Smooth muscle cell (in vitro differentiated cells): ENCODE results near the gene LSM14B. TPM values are rescaled to one million over a fixed set of nuclear protein-coding genes. Genes with fewer than 3 reads are reported as not detected.

ENCODE experiments used
- DNase-seq: peaks from one replicate; lab custom pipeline; 2025; ENCODE audit not compliant: unreplicated experiment; lab: John Stamatoyannopoulos, UW
- H2AFZ ChIP-seq: fragments of 200-600 bp; sonication (generic); 2 replicates; pipeline ENCODE4 v1.6.0; 2016; ENCODE audit warnings: antibody characterized with exemption, low read depth, mild to moderate bottlenecking
- H3F3A ChIP-seq: fragments of 200-600 bp; sonication (generic); 2 replicates; pipeline ENCODE4 v1.6.0; 2017; ENCODE audit warnings: antibody characterized with exemption, low read depth
- H3K27ac ChIP-seq: fragments of 200-600 bp; sonication (generic); 2 replicates; pipeline ENCODE4 v1.5.1; 2016; ENCODE audit warnings: low read depth, mild to moderate bottlenecking
- H3K27me3 ChIP-seq: fragments of 200-600 bp; sonication (generic); 2 replicates; pipeline ENCODE4 v1.6.1; 2016; ENCODE audit warnings: low read depth, mild to moderate bottlenecking
- H3K36me3 ChIP-seq: fragments of 200-600 bp; sonication (generic); 2 replicates; pipeline ENCODE4 v1.5.1; 2016; ENCODE audit warnings: low read depth
- H3K4me1 ChIP-seq: fragments of 200-600 bp; sonication (generic); 2 replicates; pipeline ENCODE4 v1.5.1; 2016; ENCODE audit warnings: low read depth
- H3K4me2 ChIP-seq: fragments of 200-600 bp; sonication (generic); 2 replicates; pipeline ENCODE4 v1.6.0; 2016; ENCODE audit warnings: mild to moderate bottlenecking
- H3K4me3 ChIP-seq: fragments of 200-600 bp; sonication (generic); 2 replicates; pipeline ENCODE4 v1.5.1; 2016; ENCODE audit warnings: mild to moderate bottlenecking
- H3K79me2 ChIP-seq: fragments of 200-600 bp; sonication (generic); 2 replicates; pipeline ENCODE4 v1.6.0; 2016; ENCODE audit warnings: low read depth, mild to moderate bottlenecking
- H3K9ac ChIP-seq: fragments of 200-600 bp; sonication (generic); 2 replicates; pipeline ENCODE4 v1.6.0; 2016; ENCODE audit warnings: low read depth
- H3K9me3 ChIP-seq: fragments of 200-600 bp; sonication (generic); replicated peaks from 2 replicates; pipeline ENCODE4 v1.5.1; 2016; ENCODE audit warnings: low read depth
- H4K20me1 ChIP-seq: fragments of 200-600 bp; sonication (generic); 2 replicates; pipeline ENCODE4 v1.6.0; 2016; ENCODE audit warnings: low read depth
- WGBS: methylation state at CpG from one replicate; pipeline ENCODE4 v1.1.7; 2016; ENCODE audit warnings: low lambda C conversion rate; 5-methylcytosine and 5-hydroxymethylcytosine counted together
- polyA plus RNA-seq: library from polyadenylated mRNA; unstranded; fragments of >200 nt; fragmentation: Nextera tagmentation; extraction: Ambion mirVana; gene quantifications from 2 replicates; pipeline ENCODE4 v1.2.1, GENCODE V29; 2016
- total RNA-seq: library from RNA; depleted of rRNA; stranded (reverse); fragments of >200 nt; gene quantifications from 2 replicates; pipeline ENCODE4 v1.2.3, GENCODE V29; 2014
- TF ChIP-seq, protein P1 (sequence below): fragments of 200-600 bp; sonication (generic); IDR thresholded peaks from 2 replicates; pipeline ENCODE4 v1.5.1; 2017; ENCODE audit warnings: borderline replicate concordance, mild to moderate bottlenecking, antibody characterized with exemption; ENCODE audit not compliant: insufficient read depth, poor library complexity, severe bottlenecking

LSM14B gene
- total and polyA plus RNA-seq, 2 experiments from 2014 or later, result 5.6 to 21.5 TPM

DNA sequence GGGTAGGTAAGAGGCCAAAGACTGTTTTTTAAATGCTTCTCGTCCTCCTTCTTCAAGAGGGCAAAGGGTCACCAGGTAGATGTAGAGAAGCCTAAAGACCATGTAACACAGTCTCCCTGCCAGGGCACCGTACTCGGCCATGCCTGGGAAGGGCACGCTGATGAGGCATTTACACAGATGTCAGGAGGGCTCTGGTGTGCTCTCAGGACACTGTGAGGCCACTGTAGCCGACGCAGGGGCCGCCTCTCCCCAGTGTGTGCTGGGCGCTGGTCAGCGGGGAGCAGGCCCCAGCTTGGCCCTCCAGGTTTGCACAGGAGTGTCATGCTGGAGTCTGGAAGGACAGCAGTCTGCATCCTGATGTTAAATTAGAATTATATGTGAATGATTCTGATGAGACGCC, 53.4 kb downstream of the LSM14B start:
- H3K79me2 ChIP-seq, result no peaks in the 10 kb centered on the region
- no peaks in the 10 kb centered on the region for H3K4me1 ChIP-seq
- H3K27ac ChIP-seq, result no peak overlapping the region
- no peak for DNase-seq
- H2AFZ ChIP-seq, result no peak overlapping the region
- H3K4me2 ChIP-seq, result no peak overlapping the region
- H3K9me3 ChIP-seq, result no peaks in the 10 kb centered on the region
- no peaks in the 10 kb centered on the region for H4K20me1 ChIP-seq
- H3K4me3 ChIP-seq, result no peak overlapping the region
- H3K9ac ChIP-seq, result no peak overlapping the region
- WGBS, result 96% methylated on average over 10 of the region's 10 CpGs
- H3K27me3 ChIP-seq, result no peaks in the 10 kb centered on the region
- no peaks in the 10 kb centered on the region for H3F3A ChIP-seq
- TF ChIP-seq, protein P1, sequence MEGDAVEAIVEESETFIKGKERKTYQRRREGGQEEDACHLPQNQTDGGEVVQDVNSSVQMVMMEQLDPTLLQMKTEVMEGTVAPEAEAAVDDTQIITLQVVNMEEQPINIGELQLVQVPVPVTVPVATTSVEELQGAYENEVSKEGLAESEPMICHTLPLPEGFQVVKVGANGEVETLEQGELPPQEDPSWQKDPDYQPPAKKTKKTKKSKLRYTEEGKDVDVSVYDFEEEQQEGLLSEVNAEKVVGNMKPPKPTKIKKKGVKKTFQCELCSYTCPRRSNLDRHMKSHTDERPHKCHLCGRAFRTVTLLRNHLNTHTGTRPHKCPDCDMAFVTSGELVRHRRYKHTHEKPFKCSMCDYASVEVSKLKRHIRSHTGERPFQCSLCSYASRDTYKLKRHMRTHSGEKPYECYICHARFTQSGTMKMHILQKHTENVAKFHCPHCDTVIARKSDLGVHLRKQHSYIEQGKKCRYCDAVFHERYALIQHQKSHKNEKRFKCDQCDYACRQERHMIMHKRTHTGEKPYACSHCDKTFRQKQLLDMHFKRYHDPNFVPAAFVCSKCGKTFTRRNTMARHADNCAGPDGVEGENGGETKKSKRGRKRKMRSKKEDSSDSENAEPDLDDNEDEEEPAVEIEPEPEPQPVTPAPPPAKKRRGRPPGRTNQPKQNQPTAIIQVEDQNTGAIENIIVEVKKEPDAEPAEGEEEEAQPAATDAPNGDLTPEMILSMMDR, result no peak
- H3K36me3 ChIP-seq, result no peaks in the 10 kb centered on the region

DNA sequence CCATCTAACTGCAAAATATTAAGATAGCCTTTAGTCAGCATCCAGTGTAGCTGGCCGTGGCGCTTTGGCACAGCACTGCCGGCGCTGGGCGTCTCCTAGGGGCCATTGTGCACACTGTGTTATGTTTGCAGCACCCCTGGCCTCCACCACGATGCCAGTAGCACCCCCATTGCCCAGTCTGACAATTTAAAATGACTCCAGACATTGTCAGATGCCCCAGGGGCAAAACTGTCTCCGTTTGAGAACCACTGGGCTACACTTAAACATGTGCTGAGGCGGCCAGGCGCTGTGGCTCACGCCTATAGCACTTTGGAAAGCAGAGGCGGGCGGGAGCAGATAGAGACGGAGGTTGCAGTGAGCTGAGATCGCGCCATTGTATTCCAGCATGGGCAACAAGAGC, 54.6 kb downstream of the LSM14B start:
- 96% methylated on average over 15 of the region's 15 CpGs for WGBS

DNA sequence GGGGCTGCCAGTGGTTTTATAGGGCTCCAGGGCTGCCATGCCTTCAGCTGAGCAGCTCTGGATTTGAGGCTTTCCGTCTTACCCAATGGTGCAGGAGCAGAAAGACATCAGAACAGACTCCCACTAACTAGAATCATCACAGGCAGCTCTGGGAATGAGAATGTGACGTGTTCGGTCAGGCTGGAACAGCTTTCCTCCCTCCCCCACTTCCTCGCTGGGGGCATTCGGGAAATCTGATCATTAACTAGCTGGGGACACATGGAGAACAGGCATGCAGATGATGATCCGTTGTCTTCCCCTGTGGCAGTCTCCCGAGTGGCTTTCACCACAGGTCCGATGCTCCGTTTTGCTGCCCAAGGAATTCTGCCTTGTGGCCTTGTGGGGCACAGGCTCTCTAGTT, 55.0 kb downstream of the LSM14B start:
- TF ChIP-seq, protein P1, result no peak
- Histone ChIP-seq H3K36me3 (no peaks in the 10 kb centered on the region), H3K4me1 (peaks cover 8% of the 10 kb centered on the region), H3K4me2 (no peak overlapping the region), H3K27me3 (no peaks in the 10 kb centered on the region), H3K27ac (no peak overlapping the region), H3K79me2 (no peaks in the 10 kb centered on the region), H2AFZ (no peak overlapping the region), H3K9ac (no peak overlapping the region), H4K20me1 (no peaks in the 10 kb centered on the region), H3F3A (peaks cover 12% of the 10 kb centered on the region), H3K4me3 (no peak overlapping the region), H3K9me3 (no peaks in the 10 kb centered on the region)
- 92% methylated on average over 9 of the region's 9 CpGs for WGBS
- DNase-seq, result no peak

More for the DNA sequence above, 54.6 kb downstream of the LSM14B start:
- TF ChIP-seq, protein P1, result no peak
- H3K27ac ChIP-seq, result no peak overlapping the region
- no peaks in the 10 kb centered on the region for H3K9me3 ChIP-seq
- H3K4me2 ChIP-seq, result no peak overlapping the region
- no peaks in the 10 kb centered on the region for H3K79me2 ChIP-seq
- peaks cover 3% of the 10 kb centered on the region for H3K4me1 ChIP-seq
- no peaks in the 10 kb centered on the region for H3K27me3 ChIP-seq
- H3F3A ChIP-seq, result peaks cover 10% of the 10 kb centered on the region
- H3K9ac ChIP-seq, result no peak overlapping the region
- no peak overlapping the region for H3K4me3 ChIP-seq
- DNase-seq, result no peak
- no peaks in the 10 kb centered on the region for H4K20me1 ChIP-seq
- no peaks in the 10 kb centered on the region for H3K36me3 ChIP-seq
- no peak overlapping the region for H2AFZ ChIP-seq
